GM19043 (cell line): ENCODE measurements around the gene SLC25A38.
"Not testable (repeated sequence)": the region's sequence is repeated elsewhere in the genome, so short reads cannot be mapped to it uniquely, and the experiment has no call there.

Source experiments
- ATAC-seq: cut with Tn5 transposase; IDR thresholded peaks from one replicate; pipeline ENCODE4 v1.9.1; 2021; ENCODE audit warnings: low read depth; ENCODE audit not compliant: unreplicated experiment

The SLC25A38 gene

GRCh38 chr3:39406368-39407258 lies 23.4 kb downstream of the SLC25A38 start, which contains the start of gene RPSA:
RPSA (plus strand) TSS chr3:39406720; CDS start chr3:39407654, 934 bp downstream.
- ATAC-seq: peak; percentile 91

- ATAC-seq: no peak
Observed at GRCh38 chr3:39407259-39407629, 24.1 kb downstream of the SLC25A38 start.

GRCh38 chr3:39407773-39408492 lies 24.8 kb downstream of the SLC25A38 start:
- ATAC-seq: no peak

GRCh38 chr3:39408493-39409372 lies 25.6 kb downstream of the SLC25A38 start:
- no peak for ATAC-seq

- ATAC-seq: no peak
Observed at GRCh38 chr3:39409514-39410136, 26.5 kb downstream of the SLC25A38 start.

- ATAC-seq: no peak
Observed at GRCh38 chr3:39410893-39411292, 27.7 kb downstream of the SLC25A38 start.

- ATAC-seq: no peak
Observed at GRCh38 chr3:39412668-39413260, 29.6 kb downstream of the SLC25A38 start.

GRCh38 chr3:39413691-39414420 lies 30.7 kb downstream of the SLC25A38 start:
- ATAC-seq: no peak

- ATAC-seq: no peak
Observed at GRCh38 chr3:39414421-39414907, 31.3 kb downstream of the SLC25A38 start.

- not testable (repeated sequence) for ATAC-seq
Observed at GRCh38 chr3:39415302-39415701, 32.1 kb downstream of the SLC25A38 start.

GRCh38 chr3:39415983-39416382 lies 32.8 kb downstream of the SLC25A38 start:
- no peak for ATAC-seq

- not testable (repeated sequence) for ATAC-seq
Observed at GRCh38 chr3:39416998-39417397, 33.8 kb downstream of the SLC25A38 start.

- ATAC-seq: not testable (repeated sequence)
Observed at GRCh38 chr3:39418556-39419225, 35.5 kb downstream of the SLC25A38 start.

GRCh38 chr3:39419742-39420315 lies 36.7 kb downstream of the SLC25A38 start:
- no peak for ATAC-seq

GRCh38 chr3:39420543-39420942 lies 37.4 kb downstream of the SLC25A38 start:
- no peak for ATAC-seq

- ATAC-seq: no peak
Observed at GRCh38 chr3:39423436-39423970, 40.3 kb downstream of the SLC25A38 start.

- ATAC-seq: no peak
Observed at GRCh38 chr3:39426312-39426711, 43.1 kb downstream of the SLC25A38 start.

- ATAC-seq: no peak
Observed at GRCh38 chr3:39427506-39427905, 44.3 kb downstream of the SLC25A38 start.
